Left ventricle myocardium inferior (tissue), 1 donor: ENCODE measurements around the gene CCDC30. TPM values are rescaled to one million over a fixed set of nuclear protein-coding genes. Genes with fewer than 3 reads are reported as not detected.
A peak's percentile ranks its signal among the peaks of the same experiment; 100 is the strongest.

Source experiments
- DNase-seq: peaks from one replicate; pipeline ENCODE4 v3.0.0-alpha.2; 2020
- H3K27ac ChIP-seq: fragments of 200-600 bp; replicated peaks from 2 replicates; pipeline ENCODE4 v1.8.0; 2021
- H3K27me3 ChIP-seq: fragments of 200-600 bp; 2 replicates; pipeline ENCODE4 v1.8.0; 2021; ENCODE audit warnings: low read depth
- H3K36me3 ChIP-seq: fragments of 200-600 bp; 2 replicates; pipeline ENCODE4 v1.8.0; 2021
- H3K4me1 ChIP-seq: fragments of 200-600 bp; 2 replicates; pipeline ENCODE4 v1.8.0; 2021
- H3K4me3 ChIP-seq: fragments of 200-600 bp; 2 replicates; pipeline ENCODE4 v1.8.0; 2021; ENCODE audit warnings: mild to moderate bottlenecking, moderate library complexity
- H3K9me3 ChIP-seq: fragments of 200-600 bp; replicated peaks from 2 replicates; pipeline ENCODE4 v1.8.0; 2021
- CTCF ChIP-seq: fragments of 200-600 bp; IDR thresholded peaks from 2 replicates; pipeline ENCODE4 v1.8.0; 2021; ENCODE audit warnings: antibody characterized with exemption, mild to moderate bottlenecking, borderline replicate concordance
- intact Hi-C: fragments of 100-400 bp; cut with micrococcal nuclease; formaldehyde crosslinking; loops from one replicate; pipeline ENCODE4 v1.11.0; 2022
- total RNA-seq: library from RNA; stranded (reverse); fragmentation: NEBNext Ultra II Directional; extraction: Animal tissue kit (Norgen Biotek cat#: 25700); gene quantifications from one replicate; pipeline ENCODE4 v1.2.1, GENCODE V29; 2021
- donor health status: DM: no; HTN: yes; CAD: no; lungs with severe emphysema.

The CCDC30 gene
- total RNA-seq, 1 donor from 2014 or later, result 2.2 TPM

GRCh38 chr1:42684139-42684538 is 221.1 kb downstream of the CCDC30 start:
- no peak for TF ChIP-seq CTCF
- Histone ChIP-seq H3K4me1 (peaks cover 82% of the 10 kb centered on the region), H3K4me3 (peak overlapping the region; percentile 90), H3K27ac (no peak overlapping the region), H3K27me3 (no peaks in the 10 kb centered on the region), H3K36me3 (peaks cover 5% of the 10 kb centered on the region), H3K9me3 (no peaks in the 10 kb centered on the region)
- intact Hi-C loops, result no loop called here
- DNase-seq, result no peak

- no peaks in the 10 kb centered on the region for H3K27me3 ChIP-seq
- peaks cover 90% of the 10 kb centered on the region for H3K4me1 ChIP-seq
- H3K27ac ChIP-seq, result peak overlapping the region; percentile 23
- no peaks in the 10 kb centered on the region for H3K9me3 ChIP-seq
- peaks cover 5% of the 10 kb centered on the region for H3K36me3 ChIP-seq
- no peak for DNase-seq
- H3K4me3 ChIP-seq, result peak overlapping the region; percentile 28
- no peak for TF ChIP-seq CTCF
- intact Hi-C loops, result no loop called here
These were observed 223.3 kb downstream of the CCDC30 start for GRCh38 chr1:42686418-42686817.

GRCh38 chr1:42689912-42690311 is 226.8 kb downstream of the CCDC30 start:
- H3K4me1 ChIP-seq, result peaks cover 93% of the 10 kb centered on the region
- no peaks in the 10 kb centered on the region for H3K27me3 ChIP-seq
- peaks cover 9% of the 10 kb centered on the region for H3K36me3 ChIP-seq
- no peak for TF ChIP-seq CTCF
- no peak overlapping the region for H3K4me3 ChIP-seq
- no peak for DNase-seq
- H3K9me3 ChIP-seq, result no peaks in the 10 kb centered on the region
- no peak overlapping the region for H3K27ac ChIP-seq
- intact Hi-C loops, result no loop called here

GRCh38 chr1:42690477-42691156 is 227.5 kb downstream of the CCDC30 start:
- Histone ChIP-seq H3K4me1 (peaks cover 86% of the 10 kb centered on the region), H3K27me3 (no peaks in the 10 kb centered on the region), H3K27ac (no peak overlapping the region), H3K9me3 (no peaks in the 10 kb centered on the region), H3K4me3 (no peak overlapping the region), H3K36me3 (peaks cover 16% of the 10 kb centered on the region)
- TF ChIP-seq CTCF, result peak; percentile 30
- no peak for DNase-seq
- intact Hi-C loops, result no loop called here

GRCh38 chr1:42691157-42691498 is 228.0 kb downstream of the CCDC30 start:
- Histone ChIP-seq H3K4me3 (no peak overlapping the region), H3K9me3 (no peaks in the 10 kb centered on the region), H3K36me3 (peaks cover 21% of the 10 kb centered on the region), H3K27ac (no peak overlapping the region), H3K4me1 (peaks cover 81% of the 10 kb centered on the region), H3K27me3 (no peaks in the 10 kb centered on the region)
- no peak for DNase-seq
- intact Hi-C loops, result no loop called here
- no peak for TF ChIP-seq CTCF
